Neural progenitor cell (in vitro differentiated cells): ENCODE data around the gene NOX5.

Experiments
- CTCF ChIP-seq: fragments of 200-600 bp; sonication (generic); IDR thresholded peaks from 2 replicates; pipeline ENCODE4 v1.5.1; 2017; ENCODE audit warnings: antibody characterized with exemption, mild to moderate bottlenecking
- EZH2 ChIP-seq: fragments of 200-600 bp; sonication (generic); IDR thresholded peaks from 2 replicates; pipeline ENCODE4 v1.6.1; 2017; ENCODE audit warnings: antibody characterized with exemption, mild to moderate bottlenecking, moderate library complexity

- TF ChIP-seq CTCF (no peak), EZH2 (no peak)
Measured at GRCh38 chr15:69036826-69037225, 22.3 kb downstream of the NOX5 start.
